Tibial nerve (tissue), 4 donors: Measurements from ENCODE around the gene WARS2. TPM values are rescaled to one million over a fixed set of nuclear protein-coding genes. Genes with fewer than 3 reads are reported as not detected.
"Not testable (repeated sequence)": the region's sequence is repeated elsewhere in the genome, so short reads cannot be mapped to it uniquely, and the experiment has no call there.

Experiments
- DNase-seq, 2 donors: peaks; one replicate each; pipeline ENCODE4 v3.0.0-alpha.2; 2019; ENCODE audit warnings: low spot score in 2 of 2
- H3K27ac ChIP-seq, 4 donors: fragments of 200-600 bp; sonication (generic) in 3 of 4; one replicate each; pipeline ENCODE4 v1.5.1; 2017 to 2019; ENCODE audit warnings: mild to moderate bottlenecking in 1 of 4
- H3K27me3 ChIP-seq, 2 donors: fragments of 200-600 bp; sonication (generic) in 1 of 2; one replicate each; pipeline versions ENCODE4 v1.5.1 to v1.6.0; 2017 to 2019
- H3K36me3 ChIP-seq, 3 donors: fragments of 200-600 bp; sonication (generic); one replicate each; pipeline ENCODE4 v1.5.1; 2018 to 2019
- H3K4me1 ChIP-seq, 4 donors: fragments of 200-600 bp; sonication (generic) in 3 of 4; one replicate each; pipeline ENCODE4 v1.5.1; 2017 to 2019
- H3K4me3 ChIP-seq, 4 donors: fragments of 200-600 bp; sonication (generic) in 3 of 4; one replicate each; pipeline ENCODE4 v1.5.1; 2017 to 2019; ENCODE audit warnings: mild to moderate bottlenecking in 1 of 4, moderate library complexity in 1 of 4
- H3K9me3 ChIP-seq, 4 donors: fragments of 200-600 bp; sonication (generic) in 3 of 4; one replicate each; pipeline ENCODE4 v1.5.1; 2017 to 2019
- CTCF ChIP-seq, 5 experiments: fragments of 200-600 bp in 3 of 5; fragments of 450-650 bp in 2 of 5; sonication (generic) in 3 of 5; IDR thresholded peaks; one replicate each; pipeline ENCODE4 v1.5.1; 2016 to 2019; ENCODE audit warnings: antibody characterized with exemption in 5 of 5, mild to moderate bottlenecking in 3 of 5, moderate library complexity in 2 of 5
- EP300 ChIP-seq, 2 donors: sonication (generic); formaldehyde crosslinking; IDR thresholded peaks; one replicate each; pipeline ENCODE4 v1.6.1; 2017; ENCODE audit warnings: antibody characterized with exemption in 2 of 2, mild to moderate bottlenecking in 1 of 2
- POLR2A ChIP-seq, 2 donors: fragments of 450-650 bp; IDR thresholded peaks; one replicate each; pipeline ENCODE4 v1.6.1; 2017; ENCODE audit warnings: antibody characterized with exemption in 2 of 2, mild to moderate bottlenecking in 2 of 2, moderate library complexity in 2 of 2
- WGBS, 2 donors: methylation state at CpG; one replicate each; pipeline ENCODE4 v1.1.5; 2018; 5-methylcytosine and 5-hydroxymethylcytosine counted together
- total RNA-seq, 4 donors: library from RNA; depleted of rRNA; stranded (reverse); fragments of >200 nt; gene quantifications; one replicate each; pipeline ENCODE4 v1.1.0, GENCODE V29; 2016

WARS2 gene
- total RNA-seq, 4 donors from 2014 or later = 18.9 to 31.0 (median 22.0) TPM

GRCh38 chr1:119160409-119160808 is 20.0 kb upstream of the WARS2 start:
- Histone ChIP-seq H3K36me3 (peaks cover 0 to 61% (median 9%) of the 10 kb centered on the region in 3 donors), H3K9me3 (no peaks in the 10 kb centered on the region), H3K4me3 (no peak overlapping the region), H3K27me3 (no peaks in the 10 kb centered on the region), H3K4me1 (peaks cover 0 to 5% (median 0%) of the 10 kb centered on the region in 4 donors), H3K27ac (no peak overlapping the region)
- no peak for DNase-seq
- TF ChIP-seq CTCF (IDR thresholded peaks at IDR 0.05) = no peak
- WGBS, 2 donors = 88% methylated on average over 2 of the region's 2 CpGs

DNA sequence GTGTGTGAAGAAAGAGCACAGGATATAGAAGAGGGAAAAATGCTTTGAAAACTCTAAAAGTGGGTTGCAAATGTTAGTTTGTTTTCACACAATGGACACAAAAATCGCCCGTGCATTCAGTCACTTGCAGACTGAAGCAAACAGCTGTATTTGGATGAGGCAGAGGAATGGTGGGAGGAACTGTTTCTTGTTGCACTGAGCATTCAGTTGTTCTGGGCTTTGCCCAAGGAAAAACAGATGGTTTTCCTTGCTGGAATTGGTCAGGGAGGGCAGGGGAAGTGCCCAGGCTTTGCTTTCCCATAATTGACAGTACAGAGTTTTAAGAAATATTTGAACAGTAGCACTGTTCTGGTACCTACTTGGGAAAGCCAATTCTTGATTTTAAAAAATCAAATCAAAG is 19.5 kb upstream of the WARS2 start:
- Histone ChIP-seq H3K27me3 (no peaks in the 10 kb centered on the region), H3K4me1 (peaks cover 0 to 5% (median 0%) of the 10 kb centered on the region in 4 donors), H3K9me3 (no peaks in the 10 kb centered on the region), H3K27ac (no peak overlapping the region), H3K4me3 (no peak overlapping the region), H3K36me3 (peaks cover 0 to 64% (median 9%) of the 10 kb centered on the region in 3 donors)
- 57 to 63% methylated on average over 2 of the region's 2 CpGs for WGBS, 2 donors
- DNase-seq = no peak
- TF ChIP-seq EP300 (IDR thresholded peaks at IDR 0.05) (no peak), POLR2A (IDR thresholded peaks at IDR 0.05) (no peak), CTCF (IDR thresholded peaks at IDR 0.05) (no peak)

GRCh38 chr1:119159111-119159510 is 18.7 kb upstream of the WARS2 start:
- Histone ChIP-seq H3K4me3 (no peak overlapping the region), H3K4me1 (peaks cover 0 to 5% (median 0%) of the 10 kb centered on the region in 4 donors), H3K36me3 (peaks cover 0 to 69% (median 9%) of the 10 kb centered on the region in 3 donors), H3K27ac (no peak overlapping the region), H3K27me3 (no peaks in the 10 kb centered on the region), H3K9me3 (no peaks in the 10 kb centered on the region)
- 87 to 91% methylated on average over 2 of the region's 2 CpGs for WGBS, 2 donors
- TF ChIP-seq CTCF (IDR thresholded peaks at IDR 0.05) = no peak
- no peak for DNase-seq

GRCh38 chr1:119156761-119157160 is 16.3 kb upstream of the WARS2 start:
- H3K27me3 ChIP-seq, DNase-seq, H3K27ac ChIP-seq, H3K9me3 ChIP-seq, H3K4me3 ChIP-seq, H3K4me1 ChIP-seq: not testable (repeated sequence)
- peaks cover 0 to 52% (median 9%) of the 10 kb centered on the region in 3 donors for H3K36me3 ChIP-seq
- 96 to 98% methylated on average over 5 to 6 of the region's 6 CpGs for WGBS, 2 donors

- H3K27ac ChIP-seq, H3K4me1 ChIP-seq, H3K27me3 ChIP-seq, H3K9me3 ChIP-seq, H3K4me3 ChIP-seq, DNase-seq: not testable (repeated sequence)
- WGBS, 2 donors = 99 to 100% methylated on average over 4 of the region's 4 CpGs
- H3K36me3 ChIP-seq = peaks cover 0 to 47% (median 9%) of the 10 kb centered on the region in 3 donors
These were observed 14.6 kb upstream of the WARS2 start for GRCh38 chr1:119155069-119155468.

DNA sequence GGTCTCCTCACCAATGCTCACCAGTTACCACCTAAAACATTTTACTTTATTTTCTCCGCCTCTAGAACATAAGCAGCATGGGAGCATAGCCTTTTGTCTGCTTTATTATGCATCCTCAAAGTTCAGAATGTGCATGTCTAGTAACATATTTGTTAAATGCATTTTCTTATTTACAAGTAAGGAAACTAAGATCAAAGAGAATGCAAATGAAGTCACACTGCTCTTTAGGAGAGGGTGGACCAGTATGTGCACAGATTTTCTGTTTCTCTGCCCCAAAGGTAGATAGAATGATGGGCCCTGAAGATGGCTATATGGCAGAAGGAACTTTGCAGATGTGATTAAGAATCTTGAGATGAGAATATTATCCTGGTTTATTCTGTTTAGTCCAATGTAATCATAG is 9.7 kb upstream of the WARS2 start:
- H3K36me3 ChIP-seq = peaks cover 0 to 14% (median 0%) of the 10 kb centered on the region in 3 donors
- H3K9me3 ChIP-seq = no peaks in the 10 kb centered on the region
- 98 to 100% methylated on average over 1 of the region's 1 CpG for WGBS, 2 donors
- peaks cover 0 to 16% (median 0%) of the 10 kb centered on the region in 4 donors for H3K4me1 ChIP-seq
- H3K27ac ChIP-seq = no peak overlapping the region
- H3K27me3 ChIP-seq = no peaks in the 10 kb centered on the region
- no peak for DNase-seq
- no peak overlapping the region for H3K4me3 ChIP-seq
- TF ChIP-seq EP300 (IDR thresholded peaks at IDR 0.05) (no peak), POLR2A (IDR thresholded peaks at IDR 0.05) (no peak), CTCF (IDR thresholded peaks at IDR 0.05) (no peak)
